HG03469 (cell line): ENCODE data around the gene TMEM59L.

Experiments
- ATAC-seq: cut with Tn5 transposase; IDR thresholded peaks from one replicate; pipeline ENCODE4 v1.9.1; 2021; ENCODE audit warnings: mild to moderate bottlenecking, moderate library complexity, moderate number of reproducible peaks; ENCODE audit not compliant: unreplicated experiment

Gene TMEM59L

GRCh38 chr19:18656337-18657086, 43.8 kb downstream of the TMEM59L start:
- no peak for ATAC-seq

- no peak for ATAC-seq
Measured at GRCh38 chr19:18657590-18658365, 45.1 kb downstream of the TMEM59L start.

- no peak for ATAC-seq
Measured at GRCh38 chr19:18658366-18658855, 45.7 kb downstream of the TMEM59L start.

GRCh38 chr19:18659281-18660050, 46.8 kb downstream of the TMEM59L start:
- ATAC-seq: no peak

- no peak for ATAC-seq
Measured at GRCh38 chr19:18660051-18660910, 47.6 kb downstream of the TMEM59L start.

- no peak for ATAC-seq
Measured at GRCh38 chr19:18660939-18661670, 48.4 kb downstream of the TMEM59L start.

- ATAC-seq: no peak
Measured at GRCh38 chr19:18662972-18663732, 50.5 kb downstream of the TMEM59L start.

GRCh38 chr19:18663940-18664530, 51.4 kb downstream of the TMEM59L start:
- ATAC-seq: no peak

GRCh38 chr19:18665771-18666202, 53.1 kb downstream of the TMEM59L start:
- no peak for ATAC-seq

- ATAC-seq: no peak
Measured at GRCh38 chr19:18666317-18666716, 53.6 kb downstream of the TMEM59L start.

GRCh38 chr19:18666784-18667183, 54.1 kb downstream of the TMEM59L start:
- ATAC-seq: no peak

- no peak for ATAC-seq
Measured at GRCh38 chr19:18667531-18668251, 55.0 kb downstream of the TMEM59L start.

- no peak for ATAC-seq
Measured at GRCh38 chr19:18668252-18668631, 55.6 kb downstream of the TMEM59L start.

GRCh38 chr19:18668744-18669523, 56.3 kb downstream of the TMEM59L start:
- no peak for ATAC-seq

- ATAC-seq: no peak
Measured at GRCh38 chr19:18669524-18669817, 56.8 kb downstream of the TMEM59L start.

GRCh38 chr19:18669883-18670282, 57.2 kb downstream of the TMEM59L start:
- ATAC-seq: no peak

- ATAC-seq: no peak
Measured at GRCh38 chr19:18670312-18670711, 57.6 kb downstream of the TMEM59L start.
